Superior temporal gyrus (tissue), 1 donor: ENCODE results near the gene NIPAL4.
"Not testable (repeated sequence)": the region's sequence is repeated elsewhere in the genome, so short reads cannot be mapped to it uniquely, and the experiment has no call there.

Source experiments
- DNase-seq: peaks from one replicate; pipeline ENCODE4 v3.0.0-alpha.2; 2016; ENCODE audit errors: extremely low spot score

Gene NIPAL4

DNA sequence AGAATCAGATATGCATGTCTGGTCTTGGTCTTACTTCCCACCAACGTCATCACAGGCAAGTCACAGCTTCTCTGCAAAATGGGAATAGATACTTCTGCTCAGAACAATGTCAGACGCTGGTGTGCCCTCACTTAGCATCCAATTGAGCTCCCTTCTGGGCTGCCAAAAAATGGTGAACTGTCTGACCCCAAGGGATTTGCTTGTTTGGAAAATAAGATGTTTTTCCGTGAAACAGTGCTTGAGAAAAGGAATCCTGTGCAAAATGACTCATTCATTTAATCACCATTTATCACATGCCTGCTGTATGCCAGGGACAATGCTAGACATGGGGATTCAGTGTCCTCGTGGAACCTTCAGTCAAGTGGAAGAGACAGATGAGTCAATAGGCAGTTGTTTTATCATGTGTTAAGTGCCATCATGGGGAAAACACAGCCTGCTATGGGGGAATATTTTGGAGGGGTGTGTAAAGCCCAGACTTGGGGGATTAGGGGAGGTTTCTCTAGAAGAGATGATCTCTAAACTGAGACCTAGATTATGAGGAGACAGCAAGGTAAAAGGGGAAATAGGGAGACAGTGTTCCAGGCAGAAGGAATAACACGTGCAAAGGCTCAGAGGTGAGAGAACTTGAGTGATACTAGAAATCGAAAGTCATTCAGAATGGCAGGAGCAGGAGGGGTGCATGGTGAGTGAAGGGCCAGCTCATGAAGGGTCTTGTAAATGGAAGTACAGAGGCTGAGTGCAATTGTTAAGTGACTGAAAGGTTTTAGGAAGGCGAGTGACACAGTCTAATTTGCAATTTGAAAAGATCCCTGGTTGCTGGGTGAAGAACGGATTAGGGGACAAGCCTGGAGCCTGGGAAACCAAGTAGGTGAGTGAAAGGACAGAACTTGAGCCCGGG is 3.9 kb downstream of the NIPAL4 start:
- DNase-seq, result no peak

DNA sequence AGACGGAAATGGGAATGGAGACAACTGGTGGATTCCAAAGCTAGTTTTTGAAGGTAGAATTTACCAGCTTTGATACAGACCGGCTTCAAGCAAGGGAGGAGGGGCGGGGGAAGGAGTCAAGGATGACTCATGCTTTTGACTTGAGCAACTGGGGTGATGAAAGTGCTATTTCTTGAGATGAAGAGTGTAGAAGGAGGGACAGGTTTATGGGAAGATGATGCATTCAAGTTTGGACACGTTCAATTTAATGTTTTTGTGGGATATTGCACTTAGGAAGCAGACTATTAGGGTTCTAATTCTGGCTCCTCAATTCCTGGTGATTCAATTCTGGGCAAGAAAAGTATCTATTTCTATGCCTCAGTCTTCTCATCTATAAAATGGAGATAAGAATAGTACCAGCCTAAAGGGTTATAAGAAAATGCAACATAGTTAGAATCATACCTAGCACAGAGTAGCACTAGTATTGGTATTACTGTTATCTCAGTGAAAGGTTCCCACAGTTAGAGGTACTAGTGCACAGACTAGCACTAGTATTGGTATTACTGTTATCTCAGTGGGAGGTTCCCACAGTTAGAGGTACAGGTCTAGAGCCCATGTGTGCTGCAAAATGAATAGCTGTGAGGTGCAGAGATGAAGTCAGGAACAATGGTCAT is 4.6 kb downstream of the NIPAL4 start:
- no peak for DNase-seq

DNA sequence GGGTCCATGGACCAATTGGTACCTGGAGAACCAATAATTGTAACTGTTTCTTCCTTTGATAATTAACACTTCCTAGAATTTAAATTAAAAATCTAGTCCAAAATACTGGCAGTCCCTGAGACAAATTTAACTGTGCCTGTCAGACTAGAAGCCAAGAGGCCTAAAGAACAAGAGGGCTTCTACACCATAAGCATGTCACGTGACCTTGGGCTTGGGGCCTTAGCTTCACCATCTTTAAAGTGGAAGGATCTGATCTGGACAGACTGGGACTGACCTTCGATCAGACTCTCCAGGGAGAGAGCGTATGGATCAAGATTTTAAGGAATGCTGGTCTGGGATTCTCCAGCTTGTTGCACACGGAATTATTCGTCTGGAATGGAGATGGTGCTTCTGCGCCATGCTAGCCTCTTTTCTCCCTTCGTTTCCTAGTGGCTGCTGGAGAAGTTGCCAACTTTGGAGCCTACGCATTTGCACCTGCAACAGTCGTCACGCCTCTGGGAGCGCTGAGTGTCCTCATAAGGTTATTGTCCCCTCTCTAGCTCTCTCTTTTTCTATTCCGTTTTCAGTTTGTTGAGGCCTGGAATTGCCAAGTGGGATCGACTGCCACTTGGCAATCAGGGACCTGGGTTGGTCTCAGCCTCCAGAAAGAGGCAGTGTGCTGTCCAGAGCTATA is 8.4 kb downstream of the NIPAL4 start:
- peak; percentile 8 for DNase-seq

DNA sequence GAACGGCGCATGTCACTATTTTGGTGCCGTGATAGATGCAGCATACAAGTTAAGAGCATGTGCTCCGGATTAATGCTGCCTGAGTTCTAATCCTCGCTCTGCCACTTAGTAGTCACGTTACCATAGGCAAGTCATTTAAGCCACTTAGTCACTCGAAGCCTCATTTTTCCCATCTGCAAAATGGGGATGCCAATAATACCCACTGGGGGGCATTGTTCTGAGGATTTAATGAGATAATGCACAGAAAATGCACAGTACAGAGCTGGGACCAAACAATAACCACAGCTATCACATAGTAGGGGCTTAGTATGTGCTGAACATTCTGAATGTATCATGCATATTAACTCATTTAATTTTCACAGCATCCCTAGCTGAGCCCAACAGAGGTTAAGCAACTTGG is 9.1 kb downstream of the NIPAL4 start:
- no peak for DNase-seq

DNA sequence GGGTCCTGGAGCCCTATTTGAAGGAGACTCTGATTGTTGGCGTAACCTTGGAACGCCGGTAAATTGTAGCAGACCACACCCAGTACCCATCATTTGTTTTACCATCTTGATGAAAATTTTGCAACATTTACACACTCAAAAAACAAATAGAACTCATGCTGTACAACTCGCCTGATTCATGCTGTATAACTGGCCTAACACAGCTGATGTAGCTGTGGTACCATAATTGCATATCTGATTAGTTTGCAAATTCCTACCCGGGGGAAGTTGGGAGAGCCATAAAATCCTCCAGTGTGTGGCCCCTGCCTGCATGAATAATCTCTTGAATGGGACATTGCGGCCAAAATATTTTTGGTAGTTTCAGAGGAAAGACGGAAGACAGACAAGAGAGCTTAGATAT is 9.7 kb downstream of the NIPAL4 start:
- no peak for DNase-seq

DNA sequence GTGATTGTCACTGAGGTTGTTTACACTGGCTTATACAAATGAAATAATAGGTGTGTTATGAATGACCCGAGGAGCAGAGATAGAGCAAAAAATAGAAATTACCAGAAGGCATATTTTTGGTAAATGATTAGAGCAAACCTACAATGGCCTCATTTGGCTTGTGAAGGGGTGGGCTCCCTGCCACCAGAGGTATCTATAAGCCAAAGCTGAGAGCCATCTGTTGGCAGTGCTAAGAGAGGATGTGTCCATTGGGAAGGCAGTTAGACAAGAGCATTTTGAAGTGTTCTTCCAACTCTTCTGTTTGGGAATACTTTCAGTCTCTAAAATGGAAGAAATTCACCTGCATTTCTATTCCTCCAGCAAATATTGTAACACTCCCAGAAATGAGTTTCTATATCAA is 10.6 kb downstream of the NIPAL4 start:
- DNase-seq, result peak; percentile 13

DNA sequence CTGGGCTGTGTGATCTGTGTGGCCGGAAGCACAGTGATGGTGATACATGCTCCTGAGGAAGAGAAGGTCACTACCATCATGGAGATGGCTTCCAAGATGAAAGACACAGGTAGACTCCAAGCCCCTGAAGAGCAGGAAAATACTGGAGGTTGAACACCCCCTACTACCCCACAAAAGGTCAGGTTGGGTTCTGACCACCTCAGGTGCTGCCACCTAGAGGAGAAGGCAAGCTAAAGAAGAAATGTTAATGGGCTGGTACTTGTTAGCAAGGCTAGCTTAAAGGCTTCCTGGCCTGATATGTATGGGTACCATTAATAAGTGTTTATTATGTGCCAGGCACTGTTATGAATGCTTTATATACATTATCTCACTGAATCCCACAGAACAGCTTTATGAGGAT is 11.7 kb downstream of the NIPAL4 start:
- DNase-seq, result peak; percentile 56

DNA sequence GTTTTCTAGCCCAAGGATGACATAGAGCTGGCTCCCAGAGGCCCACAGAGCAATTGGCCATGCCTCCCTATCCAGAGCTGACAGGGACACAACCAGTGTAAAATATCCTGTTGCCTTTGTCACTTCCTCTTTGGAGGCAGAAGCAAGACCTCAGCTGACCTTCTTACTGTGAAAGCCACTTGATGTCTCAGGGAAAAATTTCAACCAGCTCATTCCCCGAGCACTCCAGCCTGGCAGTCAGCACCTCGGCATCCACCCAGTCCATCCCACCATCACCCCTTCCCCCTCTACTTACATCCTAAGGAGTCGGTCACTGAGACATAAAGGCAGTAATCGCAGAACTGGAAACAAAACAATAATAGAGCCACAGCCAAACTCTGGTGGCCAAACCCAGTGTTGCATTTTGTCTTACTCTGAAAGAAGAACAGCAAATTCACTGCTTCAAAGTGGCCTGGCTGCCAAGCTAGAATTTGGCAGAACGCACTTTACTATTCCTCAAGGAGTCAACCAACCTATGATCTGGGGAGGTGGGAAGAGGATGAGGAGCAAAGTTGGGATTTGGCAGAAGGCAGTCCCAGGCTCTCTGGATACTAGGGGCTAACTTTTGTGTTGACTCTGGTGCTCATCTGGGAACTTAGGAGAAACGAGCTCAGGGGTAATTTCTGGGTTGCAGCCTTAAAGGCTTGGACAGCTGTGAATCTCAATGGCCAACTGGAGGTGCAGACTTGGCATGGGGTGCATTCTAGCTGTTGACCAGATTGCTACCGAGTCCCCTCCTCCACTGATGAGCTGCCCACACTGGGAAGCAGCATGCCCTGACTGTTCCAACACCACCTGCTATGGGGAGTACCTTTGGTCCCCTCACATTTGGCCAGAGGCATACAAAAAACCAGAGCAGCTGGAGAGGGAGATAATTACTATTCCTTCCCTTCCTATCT is 13.6 kb downstream of the NIPAL4 start:
- no peak for DNase-seq

DNA sequence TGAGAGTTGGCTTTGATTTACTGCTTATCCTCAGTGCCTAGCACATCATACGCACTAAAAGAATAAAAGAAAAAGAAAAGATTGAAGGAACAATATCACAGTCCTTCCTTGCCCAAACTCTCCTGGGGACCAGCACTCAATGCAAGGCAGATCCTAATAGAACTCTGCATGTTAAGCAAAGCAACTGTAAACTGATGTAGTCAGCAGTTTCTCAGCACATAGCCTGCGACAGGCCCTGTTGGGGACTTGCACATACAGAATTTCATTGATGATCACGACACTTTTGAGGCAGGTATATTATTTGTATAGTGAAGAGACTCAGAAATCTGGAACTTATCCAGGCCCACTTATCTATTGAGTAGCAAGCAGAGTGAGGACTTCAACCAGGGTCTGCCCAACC is 15.4 kb downstream of the NIPAL4 start:
- peak; percentile 15 for DNase-seq

DNA sequence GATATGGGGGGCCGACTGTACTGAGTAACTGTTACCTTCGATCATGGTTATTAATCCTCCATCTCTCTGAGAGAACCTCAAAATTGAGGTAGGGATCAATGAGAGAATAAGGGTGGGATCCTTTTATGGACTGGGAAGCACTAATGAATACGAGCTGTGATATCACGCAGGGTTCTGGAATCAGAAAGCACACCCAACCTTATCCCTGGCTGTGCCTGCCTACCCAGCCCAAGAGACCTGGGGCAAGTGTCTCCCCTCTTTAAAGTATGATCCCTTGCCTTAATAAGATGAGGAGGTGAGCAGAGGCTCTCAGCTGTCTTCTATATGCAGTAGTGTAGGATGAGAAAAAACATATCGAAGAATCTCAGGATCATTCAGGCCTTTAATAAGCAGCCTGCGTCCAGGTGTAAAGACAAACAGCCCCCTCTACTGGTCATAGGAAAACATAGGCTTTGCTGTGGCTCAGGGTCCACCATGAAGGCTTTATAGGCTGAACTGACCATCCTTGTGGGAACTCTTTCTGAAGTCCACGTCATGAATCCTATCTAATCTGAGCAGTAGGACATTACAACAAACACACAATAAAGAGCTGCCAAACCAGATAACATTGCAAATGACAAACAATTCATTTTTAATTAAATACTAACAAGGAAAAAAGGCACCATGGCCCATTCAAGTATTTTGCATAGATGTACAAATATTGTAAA is 16.8 kb downstream of the NIPAL4 start:
- peak; percentile 96 for DNase-seq

DNA sequence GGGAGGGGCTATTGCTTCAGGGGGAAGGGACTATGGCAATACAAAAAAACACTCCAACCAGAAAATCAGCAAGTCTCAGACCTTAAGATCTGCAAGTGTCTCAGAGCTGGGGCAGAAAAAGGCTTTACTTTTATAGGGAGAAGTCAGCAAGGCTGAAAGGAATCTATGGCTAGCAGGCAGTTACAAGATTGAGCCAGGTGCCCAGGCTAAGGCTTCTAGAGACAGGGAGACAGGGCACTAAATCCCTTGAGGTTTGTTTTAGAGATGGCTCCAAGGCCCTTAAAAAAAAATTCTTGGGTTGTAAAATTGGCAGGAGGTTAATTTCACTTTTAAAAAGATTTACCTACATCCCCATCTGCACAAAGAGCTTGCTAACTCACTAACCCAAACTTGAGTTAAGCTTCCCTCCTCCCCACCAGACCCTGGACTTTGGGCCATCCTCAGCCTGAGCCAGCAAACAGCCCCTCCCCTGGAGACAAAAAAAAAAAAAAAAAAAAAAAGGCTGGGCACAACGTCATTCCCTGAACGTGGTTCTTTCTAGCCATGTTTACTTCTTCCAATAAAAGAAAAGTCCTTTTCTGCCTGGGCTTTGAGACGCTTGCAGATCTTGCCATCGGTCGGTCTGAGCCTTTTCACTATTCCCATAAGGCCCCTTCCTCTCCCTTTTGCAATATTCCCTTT is 17.9 kb downstream of the NIPAL4 start:
- DNase-seq, result no peak

DNA sequence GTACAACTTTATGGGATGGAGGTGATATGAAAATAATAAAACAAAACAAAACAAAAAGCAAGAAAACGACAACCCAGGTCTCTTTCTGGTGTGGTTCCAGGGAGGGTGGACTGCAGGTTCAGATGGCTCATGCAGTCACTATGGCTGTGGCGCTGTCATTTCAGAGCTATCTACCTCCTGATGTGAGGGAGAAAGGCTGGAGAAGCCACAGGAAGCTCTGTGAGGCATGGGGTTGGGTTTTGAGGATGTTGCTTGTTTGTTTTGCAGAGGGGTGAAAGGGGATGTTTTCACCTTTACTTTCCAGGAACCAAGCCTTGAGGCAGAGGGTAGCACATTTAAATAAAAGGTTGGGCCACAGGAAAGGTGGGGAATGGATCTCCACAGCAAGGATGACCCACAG is 18.7 kb downstream of the NIPAL4 start:
- no peak for DNase-seq

DNA sequence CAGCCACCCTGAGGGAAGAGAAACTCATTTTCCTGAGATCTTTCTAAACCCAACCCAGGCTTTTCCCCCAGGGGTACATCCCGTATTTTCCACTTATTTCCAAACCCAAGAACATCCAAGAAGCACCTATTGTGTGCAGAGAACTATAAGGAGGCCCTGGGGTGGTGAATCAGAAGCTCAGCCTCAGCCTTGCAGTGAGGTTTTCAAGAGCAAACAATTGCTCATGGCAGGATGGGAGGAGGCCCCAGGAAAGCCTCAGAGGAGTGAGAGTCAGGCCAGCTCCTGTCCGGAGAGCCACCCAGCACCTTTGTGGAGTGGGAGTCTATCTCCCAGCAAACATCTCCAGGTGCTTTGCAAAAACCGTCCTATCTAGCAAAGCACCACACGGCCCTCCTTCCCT is 19.2 kb downstream of the NIPAL4 start:
- DNase-seq, result no peak

DNA sequence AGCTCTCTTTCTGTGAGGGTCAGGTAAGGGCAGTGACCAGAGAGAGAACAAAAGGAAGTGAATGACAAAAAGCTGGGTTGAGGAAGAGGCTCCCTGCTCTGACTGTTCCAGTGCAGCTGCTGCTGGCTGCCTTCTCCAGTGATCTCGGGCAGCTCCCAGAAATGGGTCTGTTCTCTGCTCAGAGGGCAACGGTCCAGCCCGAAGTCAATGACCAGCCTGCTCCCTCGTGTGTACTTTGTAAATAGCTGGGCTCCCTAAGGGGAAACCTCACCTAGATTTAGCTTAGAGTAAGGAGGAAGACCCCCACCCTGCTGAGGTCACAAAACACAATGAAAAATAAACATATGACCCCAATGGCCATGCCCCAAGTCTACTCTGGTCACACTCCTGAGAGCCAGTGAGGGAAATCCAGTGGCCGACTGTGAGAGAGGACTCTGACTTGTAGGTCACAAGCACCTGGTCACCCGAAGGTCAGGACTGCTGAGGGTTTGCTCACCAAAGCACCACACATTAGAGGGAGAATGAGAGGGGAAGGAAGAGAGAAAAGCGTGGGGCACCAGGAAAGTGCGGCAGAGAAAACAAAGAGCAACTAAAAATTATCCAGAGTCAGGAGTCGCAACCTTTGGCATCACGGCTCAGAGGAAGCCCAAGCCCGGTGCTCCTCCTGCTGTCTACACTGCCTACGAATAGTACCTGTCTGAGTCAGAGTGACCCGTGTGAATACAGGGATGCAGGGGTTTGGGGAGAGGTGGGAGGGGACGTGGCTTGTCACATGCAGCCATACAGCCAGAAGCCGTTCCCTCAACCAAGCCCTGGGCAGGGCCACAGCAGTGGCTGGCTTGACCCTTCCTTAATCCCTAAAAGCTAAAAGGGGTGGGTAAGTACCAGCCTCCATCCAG is 19.8 kb downstream of the NIPAL4 start:
- DNase-seq, result no peak

DNA sequence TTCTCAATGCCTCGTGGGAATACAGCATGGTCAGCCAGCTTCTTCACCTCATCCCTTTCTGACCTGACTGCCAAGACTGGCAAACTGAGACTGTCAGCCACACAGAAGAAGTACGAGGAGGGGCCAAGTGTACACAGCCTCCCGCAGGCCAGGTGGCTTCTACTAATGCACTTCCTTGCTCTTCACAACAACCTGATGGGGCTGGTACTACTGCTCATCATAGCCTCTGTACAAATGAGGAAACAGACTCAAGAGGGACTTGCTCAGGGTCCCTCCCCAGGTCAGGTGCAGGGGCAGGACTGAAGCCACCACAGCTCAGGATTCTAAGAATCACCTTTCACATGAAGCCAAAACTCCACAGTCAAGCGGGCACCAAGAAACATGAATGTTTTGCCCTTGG is 21.3 kb downstream of the NIPAL4 start:
- DNase-seq, result no peak

DNA sequence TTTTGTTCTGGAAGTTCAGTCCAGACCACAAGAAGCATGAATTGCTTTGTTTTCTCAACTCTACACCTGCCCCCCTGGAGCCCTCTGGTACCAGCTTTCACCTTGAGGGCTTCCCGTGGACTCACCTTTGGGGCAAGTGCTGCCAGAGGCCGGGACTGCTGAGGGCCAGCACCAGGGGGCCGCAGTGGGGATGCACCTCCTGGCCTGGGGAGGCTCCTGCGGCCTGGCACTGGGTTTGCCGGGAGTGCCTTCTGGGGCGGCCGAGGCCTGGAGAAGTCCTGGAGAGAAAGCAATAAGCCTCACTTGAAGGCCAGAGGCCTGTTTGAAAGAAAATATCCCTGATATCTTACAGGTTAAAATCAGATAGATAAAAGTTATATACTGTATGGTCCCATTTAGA is 21.7 kb downstream of the NIPAL4 start:
- no peak for DNase-seq

DNA sequence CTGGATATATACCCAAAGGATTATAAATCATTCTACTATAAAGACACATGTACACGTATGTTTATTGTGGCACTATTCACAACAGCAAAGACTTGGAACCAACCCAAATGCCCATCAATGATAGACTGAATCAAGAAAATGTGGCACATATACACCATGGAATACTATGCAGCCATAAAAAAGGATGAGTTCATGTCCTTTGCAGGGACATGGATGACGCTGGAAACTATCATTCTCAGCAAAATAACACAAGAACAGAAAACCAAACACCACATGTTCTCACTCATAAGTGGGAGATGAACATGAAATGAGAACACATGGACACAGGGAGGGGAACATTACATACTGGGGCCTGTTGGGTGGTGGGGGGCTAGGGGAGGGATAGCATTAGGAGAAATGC is 22.7 kb downstream of the NIPAL4 start:
- DNase-seq, result not testable (repeated sequence)

DNA sequence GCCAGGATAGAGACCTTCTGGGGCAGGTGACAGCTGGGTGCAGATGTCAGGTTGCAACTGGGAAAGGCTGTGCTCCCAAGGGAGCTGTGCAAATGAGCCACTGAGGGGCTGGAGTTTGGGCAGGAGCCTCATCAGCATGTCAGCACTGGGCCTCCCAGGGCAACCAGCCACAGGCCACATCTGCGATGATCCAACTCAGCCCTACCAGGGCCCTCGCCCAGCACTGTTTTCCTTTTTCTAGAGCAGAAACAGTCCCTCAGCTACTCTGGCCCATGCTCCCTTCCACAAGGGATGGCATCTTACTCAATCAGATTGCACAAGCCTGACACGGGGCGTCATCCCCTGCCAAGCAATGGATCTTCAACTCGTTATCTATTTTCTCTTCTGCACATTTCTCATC is 24.8 kb downstream of the NIPAL4 start:
- no peak for DNase-seq

DNA sequence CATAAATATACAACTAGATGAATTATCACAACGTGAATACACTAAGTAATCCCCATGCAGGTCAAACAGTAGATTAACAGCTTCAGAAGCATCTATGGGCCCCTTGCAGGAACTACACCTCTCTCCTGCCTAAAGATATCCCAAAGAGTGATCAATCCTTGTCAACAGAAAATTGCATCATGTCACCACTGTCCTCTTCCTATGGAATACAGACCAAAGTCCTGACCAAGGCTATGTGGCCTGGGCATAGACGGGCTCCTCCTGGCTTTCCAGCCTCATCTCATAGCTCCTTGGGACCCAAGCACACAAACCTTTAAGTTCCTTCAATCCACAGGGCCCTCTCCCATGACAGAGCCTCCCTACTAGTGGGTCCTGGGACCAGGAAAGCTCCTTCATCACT is 25.3 kb downstream of the NIPAL4 start:
- no peak for DNase-seq
